IMR-90 (cell line): ENCODE measurements around the gene SLC6A9.

Experiments
- CHD1 ChIP-seq: IDR thresholded peaks from 2 replicates; pipeline ENCODE4 v1.6.1; 2012; ENCODE audit warnings: low read depth, low read length, improper control_type of control experiment
- CTCF ChIP-seq: conservative IDR thresholded peaks from 2 replicates; pipeline ENCODE4 v1.5.1; 2012; ENCODE audit warnings: mild to moderate bottlenecking, low read depth, low read length, improper control_type of control experiment
- ELK1 ChIP-seq: fragments of 150-350 bp; IDR thresholded peaks from 2 replicates; pipeline ENCODE4 v1.6.1; 2016; ENCODE audit warnings: low read depth, mild to moderate bottlenecking, low read length, moderate library complexity, borderline replicate concordance
- FOS ChIP-seq: fragments of 150-350 bp; IDR thresholded peaks from 2 replicates; pipeline ENCODE4 v1.6.1; 2016; ENCODE audit warnings: low read depth, low read length
- MXI1 ChIP-seq: IDR thresholded peaks from 2 replicates; pipeline ENCODE4 v1.6.1; 2012; ENCODE audit warnings: low read depth, mild to moderate bottlenecking, low read length, moderate library complexity, borderline replicate concordance
- POLR2A ChIP-seq: IDR thresholded peaks from 2 replicates; pipeline ENCODE4 v1.6.1; 2012; ENCODE audit warnings: mild to moderate bottlenecking, low read depth, low read length
- RAD21 ChIP-seq: IDR thresholded peaks from 2 replicates; pipeline ENCODE4 v1.6.1; 2012; ENCODE audit warnings: low read length, improper control_type of control experiment
- SMC3 ChIP-seq: fragments of 150-350 bp; IDR thresholded peaks from 2 replicates; pipeline ENCODE4 v1.6.1; 2016; ENCODE audit warnings: low read depth, mild to moderate bottlenecking, antibody characterized with exemption, low read length, moderate library complexity
- USF2 ChIP-seq: fragments of 150-350 bp; IDR thresholded peaks from 2 replicates; pipeline ENCODE4 v1.6.1; 2017; ENCODE audit warnings: mild to moderate bottlenecking, antibody characterized with exemption, low read length, low read depth

GRCh38 chr1:44057293-44057692, 26.0 kb upstream of the SLC6A9 start:
- TF ChIP-seq SMC3: no peak
- no peak for TF ChIP-seq CTCF
- no peak for TF ChIP-seq RAD21
- no peak for TF ChIP-seq MXI1
- no peak for TF ChIP-seq POLR2A
- TF ChIP-seq ELK1: no peak
- TF ChIP-seq USF2: no peak
- no peak for TF ChIP-seq CHD1
- no peak for TF ChIP-seq FOS
